ENCODE data around the gene GET4. TPM values are rescaled to one million over a fixed set of nuclear protein-coding genes. Genes with fewer than 3 reads are reported as not detected.

Gene GET4
- polyA plus RNA-seq, 1 donor (not counting 4 experiments of a cell fraction or from before 2014, with no cell fraction given): 21.1 TPM

- H3K9ac ChIP-seq (ENCODE audit: control insufficient read depth, extremely low read depth, insufficient read depth, low read length): no peak overlapping the region
- no peak overlapping the region for H3K4me3 ChIP-seq (ENCODE audit: control insufficient read depth in 2 of 3, extremely low read depth in 1 of 3, insufficient read depth in 2 of 3, low read depth in 1 of 3, low read length in 3 of 3)
- dilution Hi-C loops (cut with MboI; ENCODE audit: extremely low pct_ligation_motif_present, low sequenced_read_pairs): no loop called here
- H3K4me1 ChIP-seq (ENCODE audit: control insufficient read depth, extremely low read depth, insufficient read depth, low read length): no peaks in the 10 kb centered on the region
- H3K27me3 ChIP-seq (ENCODE audit: control insufficient read depth, extremely low read depth, insufficient read depth, low read length): no peaks in the 10 kb centered on the region
- H2AFZ ChIP-seq (ENCODE audit: control insufficient read depth, low read length): no peak overlapping the region
- no peak overlapping the region for H3K27ac ChIP-seq (ENCODE audit: control insufficient read depth, insufficient read depth, low read length)
- TF ChIP-seq EZH2 (IDR thresholded peaks at IDR 0.05; ENCODE audit: low read length): no peak
- no peak for TF ChIP-seq CTCF (optimal IDR thresholded peaks at IDR 0.05 in 1 of 3, IDR thresholded peaks at IDR 0.05 in 1 of 3, conservative IDR thresholded peaks at IDR 0.05 in 1 of 3; ENCODE audit: extremely low read depth in 1 of 3, insufficient read depth in 2 of 3, low read length in 3 of 3)
- H3K9me3 ChIP-seq (ENCODE audit: control insufficient read depth, low read depth, low read length): no peaks in the 10 kb centered on the region
- no peaks in the 10 kb centered on the region for H3K9me1 ChIP-seq (ENCODE audit: control insufficient read depth, extremely low read depth, insufficient read depth, low read length)
- no peak overlapping the region for H3K4me2 ChIP-seq (ENCODE audit: control insufficient read depth, extremely low read depth, insufficient read depth, low read depth, low read length)
- no peak for DNase-seq (ENCODE audit: low read depth, low spot score)
- no peaks in the 10 kb centered on the region for H4K20me1 ChIP-seq (ENCODE audit: control insufficient read depth, extremely low read depth, insufficient read depth, low read length)
- FAIRE-seq: no peak
- H3K36me3 ChIP-seq (ENCODE audit: control insufficient read depth in 2 of 2, extremely low read depth in 1 of 2, insufficient read depth in 2 of 2, low read length in 2 of 2): peaks cover 44 to 57% of the 10 kb centered on the region in 2 experiments
- no peaks in the 10 kb centered on the region for H3K79me2 ChIP-seq (ENCODE audit: control insufficient read depth, insufficient read depth, low read length)
Measured at GRCh38 chr7:856444-857095, 19.8 kb upstream of the GET4 start.

DNA sequence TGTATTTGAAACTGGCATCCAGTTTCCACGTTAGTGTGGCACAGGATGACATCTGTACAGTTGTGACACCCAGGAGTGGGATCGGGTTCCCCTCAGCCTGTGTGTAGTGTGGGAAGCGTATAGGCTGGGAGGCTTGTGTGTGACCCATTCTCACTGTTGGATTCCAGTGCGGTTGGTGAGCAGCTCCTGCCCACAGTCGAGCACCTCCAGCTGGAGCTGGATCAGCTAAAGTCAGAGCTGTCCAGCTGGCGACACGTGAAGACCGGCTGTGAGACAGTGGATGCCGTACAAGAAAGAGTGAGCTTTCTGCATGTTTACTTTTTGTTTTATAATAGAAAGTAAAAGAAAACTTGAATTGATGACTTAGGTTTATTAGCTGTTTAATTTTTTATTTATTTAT, 18.7 kb upstream of the GET4 start:
- no peak overlapping the region for H3K9ac ChIP-seq (ENCODE audit: control insufficient read depth, extremely low read depth, insufficient read depth, low read length)
- H3K4me2 ChIP-seq (ENCODE audit: control insufficient read depth, extremely low read depth, insufficient read depth, low read depth, low read length): no peak overlapping the region
- no peak overlapping the region for H3K27ac ChIP-seq (ENCODE audit: control insufficient read depth, insufficient read depth, low read length)
- no peak overlapping the region for H3K4me3 ChIP-seq (ENCODE audit: control insufficient read depth in 2 of 3, extremely low read depth in 1 of 3, insufficient read depth in 2 of 3, low read depth in 1 of 3, low read length in 3 of 3)
- H3K79me2 ChIP-seq (ENCODE audit: control insufficient read depth, insufficient read depth, low read length): no peaks in the 10 kb centered on the region
- no peaks in the 10 kb centered on the region for H3K27me3 ChIP-seq (ENCODE audit: control insufficient read depth, extremely low read depth, insufficient read depth, low read length)
- TF ChIP-seq CTCF (optimal IDR thresholded peaks at IDR 0.05 in 1 of 3, IDR thresholded peaks at IDR 0.05 in 1 of 3, conservative IDR thresholded peaks at IDR 0.05 in 1 of 3; ENCODE audit: extremely low read depth in 1 of 3, insufficient read depth in 2 of 3, low read length in 3 of 3) (no peak), EZH2 (IDR thresholded peaks at IDR 0.05; ENCODE audit: low read length) (no peak)
- H3K9me3 ChIP-seq (ENCODE audit: control insufficient read depth, low read depth, low read length): no peaks in the 10 kb centered on the region
- dilution Hi-C loops (cut with MboI; ENCODE audit: extremely low pct_ligation_motif_present, low sequenced_read_pairs): no loop called here
- FAIRE-seq: no peak
- no peak overlapping the region for H2AFZ ChIP-seq (ENCODE audit: control insufficient read depth, low read length)
- H3K36me3 ChIP-seq (ENCODE audit: control insufficient read depth in 2 of 2, extremely low read depth in 1 of 2, insufficient read depth in 2 of 2, low read length in 2 of 2): peaks cover 46 to 52% of the 10 kb centered on the region in 2 experiments
- no peaks in the 10 kb centered on the region for H3K9me1 ChIP-seq (ENCODE audit: control insufficient read depth, extremely low read depth, insufficient read depth, low read length)
- no peak for DNase-seq (ENCODE audit: low read depth, low spot score)
- H4K20me1 ChIP-seq (ENCODE audit: control insufficient read depth, extremely low read depth, insufficient read depth, low read length): no peaks in the 10 kb centered on the region
- no peaks in the 10 kb centered on the region for H3K4me1 ChIP-seq (ENCODE audit: control insufficient read depth, extremely low read depth, insufficient read depth, low read length)
